ENCODE measurements around the gene UBXN2A.
"Not testable (repeated sequence)": the region's sequence is repeated elsewhere in the genome, so short reads cannot be mapped to it uniquely, and the experiment has no call there.

The UBXN2A gene

GRCh38 chr2:23941644-23942043 is 1.4 kb downstream of the UBXN2A start:
- no peak for DNase-seq

GRCh38 chr2:23943666-23944065 is 3.4 kb downstream of the UBXN2A start:
- no peak for DNase-seq

- no peak for DNase-seq
Measured at GRCh38 chr2:23944527-23944926, 4.3 kb downstream of the UBXN2A start.

GRCh38 chr2:23944976-23945375 is 4.7 kb downstream of the UBXN2A start:
- DNase-seq = no peak

- DNase-seq = no peak
Measured at GRCh38 chr2:23947350-23947749, 7.1 kb downstream of the UBXN2A start.

- not testable (repeated sequence) for DNase-seq
Measured at GRCh38 chr2:23952558-23952957, 12.3 kb downstream of the UBXN2A start.

- DNase-seq = no peak
Measured at GRCh38 chr2:23953625-23954024, 13.4 kb downstream of the UBXN2A start.

GRCh38 chr2:23954325-23955014 is 14.2 kb downstream of the UBXN2A start:
- no peak for DNase-seq

GRCh38 chr2:23967846-23968245 is 27.6 kb downstream of the UBXN2A start:
- DNase-seq = no peak

GRCh38 chr2:23976883-23977282 is 36.6 kb downstream of the UBXN2A start:
- DNase-seq = no peak

- DNase-seq = peak; percentile 82
Measured at GRCh38 chr2:23988371-23988770, 48.1 kb downstream of the UBXN2A start.

GRCh38 chr2:23992931-23993330 is 52.7 kb downstream of the UBXN2A start:
- no peak for DNase-seq

- no peak for DNase-seq
Measured at GRCh38 chr2:23993736-23994269, 53.5 kb downstream of the UBXN2A start.

GRCh38 chr2:23994567-23994966 is 54.3 kb downstream of the UBXN2A start:
- DNase-seq = no peak

- DNase-seq = no peak
Measured at GRCh38 chr2:24007693-24008092, 67.4 kb downstream of the UBXN2A start.

- DNase-seq = no peak
Measured at GRCh38 chr2:24008672-24009366, 68.6 kb downstream of the UBXN2A start.

GRCh38 chr2:24009367-24009679 is 69.1 kb downstream of the UBXN2A start:
- no peak for DNase-seq

- peak; percentile 80 for DNase-seq
Measured at GRCh38 chr2:24009680-24010476, 69.6 kb downstream of the UBXN2A start, which contains the start of gene MFSD2B. TSS of gene MFSD2B (plus strand) at chr2:24010085. CDS start at chr2:24010097, 12 bp downstream.

- DNase-seq = peak; percentile 54
Measured at GRCh38 chr2:24010477-24011249, 70.4 kb downstream of the UBXN2A start.

GRCh38 chr2:24011250-24012104 is 71.2 kb downstream of the UBXN2A start:
- peak; percentile 99 for DNase-seq

- DNase-seq = no peak
Measured at GRCh38 chr2:24012521-24013188, 72.4 kb downstream of the UBXN2A start.

Data from hematopoietic multipotent progenitor cell treated with erythropoietin and hydrocortisone succinate and interleukin-3 and kit ligand, for 4 days (in vitro differentiated cells).